Measurements from ENCODE around the gene EPB41L3.

The EPB41L3 gene

DNA sequence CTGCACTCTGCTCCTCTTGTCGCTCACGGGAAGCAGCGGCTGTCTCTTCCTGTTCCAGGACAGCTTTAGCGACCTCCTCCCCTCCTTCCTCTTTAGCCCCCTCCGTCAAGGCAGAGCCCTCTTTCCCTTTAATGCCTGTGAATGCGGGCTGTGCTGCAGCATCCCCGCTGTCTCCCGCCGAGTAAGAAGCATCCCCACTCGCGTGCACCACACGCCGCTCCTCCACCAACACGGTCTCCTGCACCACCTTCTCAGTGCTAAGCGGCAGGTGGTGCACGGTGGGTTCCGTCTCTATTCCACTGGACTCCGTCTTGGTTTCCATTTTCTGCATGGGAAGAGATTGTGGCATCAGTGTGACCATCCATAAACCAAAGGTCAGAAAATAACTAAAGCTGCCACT, 146.7 kb downstream of the EPB41L3 start:
- Histone ChIP-seq H3K4me1 (ENCODE audit: control insufficient read depth, insufficient read depth, low read length, poor library complexity, severe bottlenecking) (no peaks in the 10 kb centered on the region), H3K27ac (ENCODE audit: insufficient read depth, low read length, poor library complexity, severe bottlenecking) (no peak overlapping the region), H3K36me3 (ENCODE audit: control insufficient read depth, insufficient read depth, low read length) (no peaks in the 10 kb centered on the region), H3K4me3 (ENCODE audit: insufficient read depth, low read depth, low read length, poor library complexity, severe bottlenecking) (no peak overlapping the region), H3K9me3 (ENCODE audit: control insufficient read depth, low read length) (no peaks in the 10 kb centered on the region), H3K27me3 (replicated peaks; ENCODE audit: control insufficient read depth, insufficient read depth, low read length, poor library complexity, severe bottlenecking) (no peaks in the 10 kb centered on the region)
- DNase-seq = no peak

DNA sequence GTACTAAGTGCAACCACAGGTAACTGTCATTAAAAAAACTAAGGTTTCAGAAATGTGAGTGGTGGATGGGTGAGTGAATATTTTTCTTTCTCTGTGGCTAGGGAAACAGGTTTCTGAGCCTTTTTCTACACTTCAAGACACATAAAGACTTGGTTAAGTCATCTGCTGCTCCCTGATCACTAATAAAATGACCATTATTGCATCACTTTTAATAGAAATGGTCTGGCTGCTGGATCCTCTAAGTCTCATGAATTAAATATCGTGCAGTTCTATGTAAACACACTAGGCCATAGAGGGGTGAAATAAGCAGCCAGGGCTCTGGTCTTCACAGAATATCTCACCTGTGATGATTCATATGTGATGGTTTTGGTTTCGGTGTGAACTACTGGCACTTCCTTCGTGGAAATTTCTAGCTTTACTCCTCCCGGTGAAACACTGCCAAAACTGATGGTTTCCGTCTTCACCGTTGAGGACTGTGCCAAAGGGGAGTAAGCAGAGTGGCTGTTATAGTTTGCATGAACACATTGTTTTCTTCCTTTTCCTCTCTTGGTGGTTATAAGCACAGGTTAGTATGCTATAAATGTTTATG, 147.8 kb downstream of the EPB41L3 start:
- no peaks in the 10 kb centered on the region for H3K36me3 ChIP-seq (ENCODE audit: control insufficient read depth, insufficient read depth, low read length)
- no peaks in the 10 kb centered on the region for H3K4me1 ChIP-seq (ENCODE audit: control insufficient read depth, insufficient read depth, low read length, poor library complexity, severe bottlenecking)
- H3K4me3 ChIP-seq (ENCODE audit: insufficient read depth, low read depth, low read length, poor library complexity, severe bottlenecking) = no peak overlapping the region
- DNase-seq = no peak
- no peak overlapping the region for H3K27ac ChIP-seq (ENCODE audit: insufficient read depth, low read length, poor library complexity, severe bottlenecking)
- H3K9me3 ChIP-seq (ENCODE audit: control insufficient read depth, low read length) = no peaks in the 10 kb centered on the region
- no peaks in the 10 kb centered on the region for H3K27me3 ChIP-seq (replicated peaks; ENCODE audit: control insufficient read depth, insufficient read depth, low read length, poor library complexity, severe bottlenecking)

DNA sequence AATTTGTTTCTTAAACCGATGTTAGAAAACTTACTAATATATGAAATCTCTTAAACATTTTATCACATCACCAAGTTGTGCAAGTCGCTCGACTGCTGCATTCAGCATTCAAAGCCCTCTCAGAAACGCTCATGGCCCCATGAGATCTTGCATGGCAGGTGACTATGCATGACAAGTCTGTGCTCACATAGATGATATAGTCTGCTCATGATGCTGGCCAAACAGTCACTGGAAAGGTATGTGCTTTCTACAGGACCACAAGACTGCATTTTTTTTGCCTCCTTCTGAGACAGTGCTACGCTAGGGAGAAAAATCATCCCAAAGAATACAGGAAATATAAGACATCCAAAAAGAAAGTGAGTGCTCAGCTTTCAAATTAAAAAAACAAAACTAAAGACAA, 150.0 kb downstream of the EPB41L3 start:
- H3K27me3 ChIP-seq (replicated peaks; ENCODE audit: control insufficient read depth, insufficient read depth, low read length, poor library complexity, severe bottlenecking) = no peaks in the 10 kb centered on the region
- H3K9me3 ChIP-seq (ENCODE audit: control insufficient read depth, low read length) = no peaks in the 10 kb centered on the region
- no peaks in the 10 kb centered on the region for H3K36me3 ChIP-seq (ENCODE audit: control insufficient read depth, insufficient read depth, low read length)
- no peaks in the 10 kb centered on the region for H3K4me1 ChIP-seq (ENCODE audit: control insufficient read depth, insufficient read depth, low read length, poor library complexity, severe bottlenecking)
- no peak for DNase-seq
- H3K4me3 ChIP-seq (ENCODE audit: insufficient read depth, low read depth, low read length, poor library complexity, severe bottlenecking) = no peak overlapping the region
- no peak overlapping the region for H3K27ac ChIP-seq (ENCODE audit: insufficient read depth, low read length, poor library complexity, severe bottlenecking)

DNA sequence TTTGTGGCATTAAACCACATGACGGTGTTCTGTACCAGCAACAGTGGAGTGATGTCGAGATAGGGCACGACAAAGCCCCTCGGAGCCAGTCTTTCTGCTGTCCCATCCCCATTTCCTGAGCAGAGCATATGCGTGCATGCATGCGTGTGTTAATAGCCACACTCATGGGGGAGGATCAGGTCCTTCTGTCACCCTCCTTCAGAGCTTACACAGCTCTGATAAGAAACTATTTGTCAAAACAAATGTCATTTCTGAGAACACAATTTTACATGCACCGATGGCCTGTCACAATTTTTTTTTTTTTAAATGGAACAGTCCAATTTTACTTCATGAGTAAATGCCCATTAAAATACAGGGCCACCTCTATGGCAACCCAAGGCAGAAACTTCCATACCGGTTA, 152.4 kb downstream of the EPB41L3 start:
- Histone ChIP-seq H3K27me3 (replicated peaks; ENCODE audit: control insufficient read depth, insufficient read depth, low read length, poor library complexity, severe bottlenecking) (no peaks in the 10 kb centered on the region), H3K4me1 (ENCODE audit: control insufficient read depth, insufficient read depth, low read length, poor library complexity, severe bottlenecking) (no peaks in the 10 kb centered on the region), H3K4me3 (ENCODE audit: insufficient read depth, low read depth, low read length, poor library complexity, severe bottlenecking) (no peak overlapping the region), H3K36me3 (ENCODE audit: control insufficient read depth, insufficient read depth, low read length) (no peaks in the 10 kb centered on the region), H3K27ac (ENCODE audit: insufficient read depth, low read length, poor library complexity, severe bottlenecking) (no peak overlapping the region), H3K9me3 (ENCODE audit: control insufficient read depth, low read length) (no peaks in the 10 kb centered on the region)
- DNase-seq = no peak

DNA sequence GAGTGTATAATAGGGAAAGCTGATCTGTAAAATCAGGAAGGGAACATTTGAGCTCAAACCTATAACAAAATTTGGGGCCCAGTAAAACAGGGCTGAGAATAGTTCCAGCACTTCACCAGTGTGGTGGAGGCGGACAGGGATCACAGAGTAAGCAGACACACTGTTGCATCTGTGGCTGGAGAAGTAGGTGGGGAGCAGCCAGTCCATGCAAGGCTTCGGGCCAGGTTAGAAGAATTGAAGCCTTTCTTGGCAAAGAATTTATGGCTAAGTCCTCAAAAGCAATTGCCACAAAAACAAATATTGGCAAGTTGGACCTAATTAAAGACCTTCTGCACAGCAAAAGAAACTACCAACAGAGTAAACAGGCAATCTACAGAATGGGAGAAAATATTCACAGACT, 154.4 kb downstream of the EPB41L3 start:
- Histone ChIP-seq H3K4me3 (ENCODE audit: insufficient read depth, low read depth, low read length, poor library complexity, severe bottlenecking) (no peak overlapping the region), H3K4me1 (ENCODE audit: control insufficient read depth, insufficient read depth, low read length, poor library complexity, severe bottlenecking) (no peaks in the 10 kb centered on the region), H3K27me3 (replicated peaks; ENCODE audit: control insufficient read depth, insufficient read depth, low read length, poor library complexity, severe bottlenecking) (no peaks in the 10 kb centered on the region), H3K9me3 (ENCODE audit: control insufficient read depth, low read length) (no peaks in the 10 kb centered on the region), H3K36me3 (ENCODE audit: control insufficient read depth, insufficient read depth, low read length) (no peaks in the 10 kb centered on the region), H3K27ac (ENCODE audit: insufficient read depth, low read length, poor library complexity, severe bottlenecking) (no peak overlapping the region)
- DNase-seq = no peak

DNA sequence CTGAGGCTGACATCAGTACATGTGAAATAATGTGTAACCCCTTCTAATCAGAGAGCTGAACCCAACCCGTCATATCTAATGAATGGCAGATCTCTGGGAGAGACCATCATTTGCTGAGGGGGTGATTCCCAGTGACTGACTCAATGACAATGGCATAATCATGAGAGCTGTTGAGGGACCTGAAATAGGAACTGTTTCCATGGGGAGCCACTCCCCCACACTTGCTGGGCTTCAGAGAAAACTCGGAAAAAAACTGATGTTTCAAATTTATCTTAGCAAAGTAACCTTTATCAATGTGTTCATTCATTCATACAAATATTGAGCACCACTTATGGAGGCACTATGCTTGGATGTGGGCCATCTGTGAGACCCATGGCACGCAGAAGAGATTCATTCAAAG, 154.9 kb downstream of the EPB41L3 start:
- H3K4me3 ChIP-seq (ENCODE audit: insufficient read depth, low read depth, low read length, poor library complexity, severe bottlenecking) = no peak overlapping the region
- no peak overlapping the region for H3K27ac ChIP-seq (ENCODE audit: insufficient read depth, low read length, poor library complexity, severe bottlenecking)
- no peaks in the 10 kb centered on the region for H3K4me1 ChIP-seq (ENCODE audit: control insufficient read depth, insufficient read depth, low read length, poor library complexity, severe bottlenecking)
- H3K36me3 ChIP-seq (ENCODE audit: control insufficient read depth, insufficient read depth, low read length) = no peaks in the 10 kb centered on the region
- no peak for DNase-seq
- H3K9me3 ChIP-seq (ENCODE audit: control insufficient read depth, low read length) = no peaks in the 10 kb centered on the region
- H3K27me3 ChIP-seq (replicated peaks; ENCODE audit: control insufficient read depth, insufficient read depth, low read length, poor library complexity, severe bottlenecking) = no peaks in the 10 kb centered on the region

DNA sequence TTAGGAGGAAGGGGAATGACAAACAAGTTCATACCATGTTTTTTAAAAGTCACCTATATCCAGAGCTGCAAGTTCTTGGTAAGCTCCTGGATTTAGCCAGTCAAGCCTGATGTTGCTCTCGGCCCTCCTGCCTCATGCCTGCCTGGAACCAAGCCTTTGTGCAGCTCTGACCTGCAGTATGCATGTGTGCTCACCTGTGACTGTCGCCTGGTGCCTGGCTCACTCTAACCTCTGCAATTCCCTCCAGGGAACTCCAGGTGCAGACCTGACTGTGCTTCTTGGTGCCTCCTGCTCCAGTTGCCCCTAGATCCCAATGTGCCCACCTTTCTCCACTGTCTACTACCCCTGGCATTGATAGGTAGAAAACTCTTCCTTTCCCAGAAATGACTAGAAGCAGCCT, 163.2 kb downstream of the EPB41L3 start:
- no peaks in the 10 kb centered on the region for H3K9me3 ChIP-seq (ENCODE audit: control insufficient read depth, low read length)
- H3K27ac ChIP-seq (ENCODE audit: insufficient read depth, low read length, poor library complexity, severe bottlenecking) = no peak overlapping the region
- no peaks in the 10 kb centered on the region for H3K27me3 ChIP-seq (replicated peaks; ENCODE audit: control insufficient read depth, insufficient read depth, low read length, poor library complexity, severe bottlenecking)
- H3K36me3 ChIP-seq (ENCODE audit: control insufficient read depth, insufficient read depth, low read length) = no peaks in the 10 kb centered on the region
- no peak for DNase-seq
- H3K4me3 ChIP-seq (ENCODE audit: insufficient read depth, low read depth, low read length, poor library complexity, severe bottlenecking) = no peak overlapping the region
- no peaks in the 10 kb centered on the region for H3K4me1 ChIP-seq (ENCODE audit: control insufficient read depth, insufficient read depth, low read length, poor library complexity, severe bottlenecking)

DNA sequence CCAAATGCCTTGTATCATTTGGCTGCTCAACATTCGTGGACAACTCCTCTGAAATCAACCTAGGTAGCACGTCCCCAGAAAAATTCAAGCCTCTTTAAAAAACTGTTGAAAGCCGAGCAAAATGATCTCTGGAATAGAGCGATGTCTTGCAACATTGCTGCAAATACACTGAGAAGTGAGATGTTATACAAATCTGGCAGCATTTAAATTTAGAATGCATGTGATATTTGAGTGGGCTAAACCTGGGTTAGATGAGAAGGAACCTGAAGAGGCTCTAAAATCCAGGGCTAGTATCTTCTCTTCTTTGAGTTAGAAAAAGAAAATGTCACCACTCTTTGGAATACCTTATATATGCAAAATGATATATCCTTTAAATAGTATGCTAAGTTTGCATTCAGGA, 166.8 kb downstream of the EPB41L3 start:
- H3K36me3 ChIP-seq (ENCODE audit: control insufficient read depth, insufficient read depth, low read length) = no peaks in the 10 kb centered on the region
- H3K27ac ChIP-seq (ENCODE audit: insufficient read depth, low read length, poor library complexity, severe bottlenecking) = no peak overlapping the region
- H3K4me3 ChIP-seq (ENCODE audit: insufficient read depth, low read depth, low read length, poor library complexity, severe bottlenecking) = no peak overlapping the region
- no peaks in the 10 kb centered on the region for H3K4me1 ChIP-seq (ENCODE audit: control insufficient read depth, insufficient read depth, low read length, poor library complexity, severe bottlenecking)
- no peaks in the 10 kb centered on the region for H3K27me3 ChIP-seq (replicated peaks; ENCODE audit: control insufficient read depth, insufficient read depth, low read length, poor library complexity, severe bottlenecking)
- H3K9me3 ChIP-seq (ENCODE audit: control insufficient read depth, low read length) = no peaks in the 10 kb centered on the region
- DNase-seq = no peak

DNA sequence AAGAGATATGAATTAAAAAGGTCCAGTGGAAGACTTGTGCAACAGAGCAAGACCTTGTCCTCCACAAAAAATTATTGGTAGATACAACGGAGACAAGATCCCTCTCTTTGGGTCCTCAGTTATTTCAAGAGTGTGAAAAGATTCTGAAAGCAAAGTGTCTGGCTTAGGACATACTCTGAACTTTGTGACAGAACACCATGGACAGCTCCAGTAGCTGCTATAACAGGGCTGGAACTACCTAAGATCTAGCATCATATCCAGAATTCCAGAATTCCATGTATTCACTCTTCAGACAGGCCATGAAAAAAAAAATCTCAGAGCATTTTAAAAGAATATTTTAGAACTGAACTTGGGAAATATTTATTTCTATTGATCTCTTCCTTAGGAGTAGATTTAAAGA, 173.5 kb downstream of the EPB41L3 start:
- no peak overlapping the region for H3K4me3 ChIP-seq (ENCODE audit: insufficient read depth, low read depth, low read length, poor library complexity, severe bottlenecking)
- no peaks in the 10 kb centered on the region for H3K9me3 ChIP-seq (ENCODE audit: control insufficient read depth, low read length)
- H3K27ac ChIP-seq (ENCODE audit: insufficient read depth, low read length, poor library complexity, severe bottlenecking) = no peak overlapping the region
- no peaks in the 10 kb centered on the region for H3K36me3 ChIP-seq (ENCODE audit: control insufficient read depth, insufficient read depth, low read length)
- no peaks in the 10 kb centered on the region for H3K4me1 ChIP-seq (ENCODE audit: control insufficient read depth, insufficient read depth, low read length, poor library complexity, severe bottlenecking)
- no peak for DNase-seq
- H3K27me3 ChIP-seq (replicated peaks; ENCODE audit: control insufficient read depth, insufficient read depth, low read length, poor library complexity, severe bottlenecking) = no peaks in the 10 kb centered on the region

DNA sequence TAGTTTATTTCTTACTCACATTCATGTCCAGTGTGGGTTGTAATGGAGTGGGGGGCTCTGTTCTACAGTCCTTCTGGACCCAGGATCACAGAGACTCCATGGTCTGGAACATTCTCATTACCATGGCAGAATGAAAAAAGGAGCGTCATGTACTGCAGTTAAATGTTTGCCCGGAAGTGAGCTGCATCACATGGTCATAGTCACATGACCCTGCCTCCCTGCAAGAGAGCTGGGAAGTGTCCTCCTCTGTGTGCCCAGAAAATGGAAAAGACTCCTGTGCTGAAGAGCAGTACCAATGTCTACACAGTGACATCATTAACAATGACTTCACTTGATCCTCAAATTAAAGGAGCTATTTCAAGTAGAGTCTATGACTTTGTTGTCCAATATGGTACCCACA, 174.3 kb downstream of the EPB41L3 start:
- Histone ChIP-seq H3K27me3 (replicated peaks; ENCODE audit: control insufficient read depth, insufficient read depth, low read length, poor library complexity, severe bottlenecking) (no peaks in the 10 kb centered on the region), H3K36me3 (ENCODE audit: control insufficient read depth, insufficient read depth, low read length) (no peaks in the 10 kb centered on the region), H3K4me3 (ENCODE audit: insufficient read depth, low read depth, low read length, poor library complexity, severe bottlenecking) (no peak overlapping the region), H3K27ac (ENCODE audit: insufficient read depth, low read length, poor library complexity, severe bottlenecking) (no peak overlapping the region), H3K4me1 (ENCODE audit: control insufficient read depth, insufficient read depth, low read length, poor library complexity, severe bottlenecking) (no peaks in the 10 kb centered on the region), H3K9me3 (ENCODE audit: control insufficient read depth, low read length) (no peaks in the 10 kb centered on the region)
- DNase-seq = no peak

DNA sequence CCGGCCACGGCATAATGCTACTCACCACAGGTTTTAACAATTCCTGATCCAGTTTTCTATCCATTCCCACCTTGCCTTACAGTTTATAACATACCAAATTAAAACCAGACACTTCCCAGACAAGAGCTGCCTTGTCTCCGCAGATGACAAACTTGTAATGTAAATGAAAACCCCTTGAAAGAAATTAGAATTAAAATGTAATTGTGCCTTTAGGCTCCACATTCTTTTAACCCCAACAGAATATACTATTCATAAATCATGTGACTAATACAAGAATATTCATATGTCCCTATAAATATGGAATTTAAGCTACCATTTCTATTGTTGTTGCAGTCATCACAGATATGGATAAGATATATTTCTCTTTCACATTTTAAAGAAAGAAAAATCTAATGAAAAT, 178.4 kb downstream of the EPB41L3 start:
- no peak overlapping the region for H3K27ac ChIP-seq (ENCODE audit: insufficient read depth, low read length, poor library complexity, severe bottlenecking)
- H3K9me3 ChIP-seq (ENCODE audit: control insufficient read depth, low read length) = no peaks in the 10 kb centered on the region
- no peak for DNase-seq
- no peaks in the 10 kb centered on the region for H3K4me1 ChIP-seq (ENCODE audit: control insufficient read depth, insufficient read depth, low read length, poor library complexity, severe bottlenecking)
- no peaks in the 10 kb centered on the region for H3K36me3 ChIP-seq (ENCODE audit: control insufficient read depth, insufficient read depth, low read length)
- H3K27me3 ChIP-seq (replicated peaks; ENCODE audit: control insufficient read depth, insufficient read depth, low read length, poor library complexity, severe bottlenecking) = no peaks in the 10 kb centered on the region
- no peak overlapping the region for H3K4me3 ChIP-seq (ENCODE audit: insufficient read depth, low read depth, low read length, poor library complexity, severe bottlenecking)

Measured in effector memory CD4-positive, alpha-beta T cell (primary cell).